ENCODE results near the gene DNAJC7. TPM values are rescaled to one million over a fixed set of nuclear protein-coding genes. Genes with fewer than 3 reads are reported as not detected.

The DNAJC7 gene
- total RNA-seq, 4 donors from 2014 or later: 48.8 to 85.5 (median 63.7) TPM

DNA sequence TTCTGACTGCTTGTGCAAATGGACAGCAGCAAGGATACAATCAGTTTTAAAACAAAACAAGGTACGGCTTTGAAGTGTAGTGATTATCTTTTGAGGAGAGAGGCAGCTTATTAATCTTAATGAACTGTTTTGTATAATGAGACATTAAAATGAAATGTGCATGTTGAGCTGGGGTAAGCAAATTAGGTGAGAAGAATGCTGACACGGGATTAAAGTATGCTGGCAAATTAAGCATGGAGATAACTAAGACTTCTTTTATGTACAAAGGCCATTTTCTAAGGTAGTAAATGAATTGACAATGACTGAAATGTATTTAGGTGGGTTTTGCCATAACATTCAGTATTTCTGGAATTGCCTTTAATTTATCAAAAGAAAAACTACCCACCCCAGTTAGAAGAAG is 18.7 kb downstream of the DNAJC7 start:
- H3K4me3 ChIP-seq (ENCODE audit: low read depth, poor library complexity, severe bottlenecking): no peak overlapping the region
- DNase-seq (ENCODE audit: low spot score in 2 of 2): no peak
- 38 to 40% methylated on average over 2 of the region's 2 CpGs for WGBS, 2 donors
- no peak for TF ChIP-seq POLR2A (IDR thresholded peaks at IDR 0.05)
- TF ChIP-seq, protein P1, sequence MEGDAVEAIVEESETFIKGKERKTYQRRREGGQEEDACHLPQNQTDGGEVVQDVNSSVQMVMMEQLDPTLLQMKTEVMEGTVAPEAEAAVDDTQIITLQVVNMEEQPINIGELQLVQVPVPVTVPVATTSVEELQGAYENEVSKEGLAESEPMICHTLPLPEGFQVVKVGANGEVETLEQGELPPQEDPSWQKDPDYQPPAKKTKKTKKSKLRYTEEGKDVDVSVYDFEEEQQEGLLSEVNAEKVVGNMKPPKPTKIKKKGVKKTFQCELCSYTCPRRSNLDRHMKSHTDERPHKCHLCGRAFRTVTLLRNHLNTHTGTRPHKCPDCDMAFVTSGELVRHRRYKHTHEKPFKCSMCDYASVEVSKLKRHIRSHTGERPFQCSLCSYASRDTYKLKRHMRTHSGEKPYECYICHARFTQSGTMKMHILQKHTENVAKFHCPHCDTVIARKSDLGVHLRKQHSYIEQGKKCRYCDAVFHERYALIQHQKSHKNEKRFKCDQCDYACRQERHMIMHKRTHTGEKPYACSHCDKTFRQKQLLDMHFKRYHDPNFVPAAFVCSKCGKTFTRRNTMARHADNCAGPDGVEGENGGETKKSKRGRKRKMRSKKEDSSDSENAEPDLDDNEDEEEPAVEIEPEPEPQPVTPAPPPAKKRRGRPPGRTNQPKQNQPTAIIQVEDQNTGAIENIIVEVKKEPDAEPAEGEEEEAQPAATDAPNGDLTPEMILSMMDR (IDR thresholded peaks at IDR 0.05): no peak
- intact Hi-C loops (cut with DNase I; ENCODE audit: low total_unique reads): loop anchor here (5.0 kb wide), 1 partner anchor 819 kb away; no protein-coding TSS in a partner anchor

DNA sequence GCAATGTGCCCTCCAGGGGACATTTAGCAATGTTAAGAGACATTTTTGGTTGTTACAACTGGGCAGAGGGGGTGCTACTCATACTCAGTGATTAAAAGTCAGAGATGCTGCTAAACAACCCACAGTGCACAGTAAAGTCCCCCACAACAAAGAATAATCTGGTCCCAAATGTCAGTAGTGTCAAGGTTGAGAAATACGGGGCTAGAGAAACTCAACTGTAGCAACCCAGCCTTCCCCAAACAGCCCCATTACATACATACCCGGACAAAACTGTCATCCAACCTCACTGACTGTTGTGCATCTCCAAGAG is 20.4 kb downstream of the DNAJC7 start:
- H3K4me3 ChIP-seq (ENCODE audit: low read depth, poor library complexity, severe bottlenecking): no peak overlapping the region
- intact Hi-C loops (cut with DNase I; ENCODE audit: low total_unique reads): loop anchor here (5.0 kb wide), 1 partner anchor 820 kb away; no protein-coding TSS in a partner anchor
- TF ChIP-seq, protein P1 (IDR thresholded peaks at IDR 0.05): no peak
- TF ChIP-seq POLR2A (IDR thresholded peaks at IDR 0.05): no peak
- 94 to 98% methylated on average over 2 of the region's 2 CpGs for WGBS, 2 donors
- no peak for DNase-seq (ENCODE audit: low spot score in 2 of 2)

DNA sequence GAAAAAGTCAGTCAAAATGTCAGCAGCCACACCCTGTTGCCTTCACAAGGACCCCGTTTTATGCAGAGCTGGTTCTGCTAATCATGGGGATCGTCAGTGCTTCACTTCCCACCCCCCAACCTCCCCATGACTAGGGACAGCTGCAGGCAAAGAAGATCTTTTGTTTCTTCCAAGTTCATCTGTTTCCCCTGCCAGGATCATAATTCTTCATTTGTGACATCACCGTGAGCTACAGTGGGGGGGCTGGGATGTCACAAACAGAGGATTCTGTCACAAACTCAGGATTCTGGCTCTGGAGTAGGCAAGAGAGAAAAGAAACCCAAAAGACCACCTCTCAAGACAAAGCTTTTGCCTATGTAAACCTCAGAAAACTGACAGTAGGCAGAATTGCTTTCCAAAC is 24.7 kb downstream of the DNAJC7 start:
- intact Hi-C loops (cut with DNase I; ENCODE audit: low total_unique reads): no loop called here
- DNase-seq (ENCODE audit: low spot score in 2 of 2): peak in 1 of 2 donors; percentile 2
- H3K4me3 ChIP-seq (ENCODE audit: low read depth, poor library complexity, severe bottlenecking): no peak overlapping the region
- WGBS, 2 donors: 51 to 62% methylated on average over 3 of the region's 3 CpGs
- TF ChIP-seq, protein P1 (IDR thresholded peaks at IDR 0.05): no peak
- TF ChIP-seq POLR2A (IDR thresholded peaks at IDR 0.05): no peak

GRCh38 chr17:41989702-41990419 is 27.4 kb downstream of the DNAJC7 start:
- DNase-seq (ENCODE audit: low spot score in 2 of 2): peak in 1 of 2 donors; percentile 21
- 94 to 95% methylated on average over 5 of the region's 5 CpGs for WGBS, 2 donors
- intact Hi-C loops (cut with DNase I; ENCODE audit: low total_unique reads): no loop called here
- TF ChIP-seq POLR2A (IDR thresholded peaks at IDR 0.05): no peak
- TF ChIP-seq, protein P1 (IDR thresholded peaks at IDR 0.05): no peak
- no peak overlapping the region for H3K4me3 ChIP-seq (ENCODE audit: low read depth, poor library complexity, severe bottlenecking)

GRCh38 chr17:41988418-41988817 is 28.8 kb downstream of the DNAJC7 start:
- intact Hi-C loops (cut with DNase I; ENCODE audit: low total_unique reads): no loop called here
- no peak for DNase-seq (ENCODE audit: low spot score in 2 of 2)
- 88 to 97% methylated on average over 2 of the region's 2 CpGs for WGBS, 2 donors

More at GRCh38 chr17:41988418-41988817, 28.8 kb downstream of the DNAJC7 start:
- H3K4me3 ChIP-seq (ENCODE audit: low read depth, poor library complexity, severe bottlenecking): no peak overlapping the region
- TF ChIP-seq, protein P1 (IDR thresholded peaks at IDR 0.05): no peak

Measured in lower leg skin (tissue), 4 donors.